GM19239 (cell line): ENCODE measurements around the gene CTBP2.

Experiments used
- DNase-seq: peaks from one replicate; pipeline ENCODE4 v3.0.0; 2011; ENCODE audit warnings: low spot score; ENCODE audit not compliant: insufficient read length
- FAIRE-seq: peaks from 2 replicates; lab custom pipeline; 2011; peaks lifted over from hg19 to GRCh38; lab: Jason Lieb, UNC

CTBP2 gene

GRCh38 chr10:125129076-125129458 lies 31.3 kb downstream of the CTBP2 start:
- FAIRE-seq (no peak), DNase-seq (no peak)

DNA sequence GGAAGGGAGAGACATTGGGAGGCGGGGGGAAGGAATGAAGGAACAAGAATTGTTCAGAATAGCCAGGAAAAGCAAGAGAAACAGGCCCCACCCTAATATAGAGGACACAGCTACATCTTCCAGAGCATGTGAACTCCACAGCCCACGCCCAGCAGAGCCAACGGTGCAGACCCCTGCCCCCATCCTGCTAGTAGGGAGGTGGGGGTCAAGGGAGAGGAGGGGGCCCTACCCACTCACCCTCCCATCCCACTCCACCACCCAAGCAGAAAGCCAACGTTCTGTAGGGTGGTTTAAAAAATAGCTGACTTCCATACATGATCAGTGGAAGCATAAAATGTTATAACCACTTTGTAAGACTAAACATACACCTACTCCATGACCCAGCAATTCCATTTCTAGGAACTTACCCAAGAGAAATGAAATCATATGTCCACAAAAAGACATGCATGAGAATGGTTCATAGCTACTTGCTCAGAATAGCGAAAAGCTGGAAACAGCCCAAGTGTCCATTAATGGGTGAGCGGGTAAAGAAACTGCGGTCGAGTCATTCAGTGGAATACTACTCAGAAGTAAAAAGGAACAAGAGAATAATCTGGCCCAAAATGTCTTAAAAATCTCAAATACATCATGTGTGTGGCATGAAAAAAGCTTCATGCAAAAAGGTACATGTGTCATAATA lies 31.8 kb downstream of the CTBP2 start:
- FAIRE-seq (no peak), DNase-seq (no peak)

- no peak for DNase-seq
- no peak for FAIRE-seq
Observed at GRCh38 chr10:125127986-125128385, 32.4 kb downstream of the CTBP2 start.

DNA sequence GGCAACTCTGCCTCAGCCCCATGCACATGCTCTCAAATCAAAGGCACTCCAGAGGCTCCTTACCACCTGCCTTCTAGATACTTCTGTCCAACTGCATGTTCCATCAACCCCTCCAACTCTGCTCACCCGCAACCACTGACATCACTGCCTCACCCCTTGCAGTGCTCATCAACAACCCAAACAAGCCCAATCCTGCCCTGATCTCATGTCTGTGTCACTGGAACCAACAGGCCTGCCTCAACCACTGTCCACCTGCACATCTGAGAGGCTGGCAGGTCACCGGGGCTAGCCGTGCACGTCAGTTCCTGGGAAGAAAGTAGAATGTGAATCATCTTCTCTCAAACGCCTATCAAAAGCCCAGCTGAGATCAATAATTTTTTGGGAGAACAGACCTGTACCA lies 33.3 kb downstream of the CTBP2 start:
- FAIRE-seq (no peak), DNase-seq (no peak)

DNA sequence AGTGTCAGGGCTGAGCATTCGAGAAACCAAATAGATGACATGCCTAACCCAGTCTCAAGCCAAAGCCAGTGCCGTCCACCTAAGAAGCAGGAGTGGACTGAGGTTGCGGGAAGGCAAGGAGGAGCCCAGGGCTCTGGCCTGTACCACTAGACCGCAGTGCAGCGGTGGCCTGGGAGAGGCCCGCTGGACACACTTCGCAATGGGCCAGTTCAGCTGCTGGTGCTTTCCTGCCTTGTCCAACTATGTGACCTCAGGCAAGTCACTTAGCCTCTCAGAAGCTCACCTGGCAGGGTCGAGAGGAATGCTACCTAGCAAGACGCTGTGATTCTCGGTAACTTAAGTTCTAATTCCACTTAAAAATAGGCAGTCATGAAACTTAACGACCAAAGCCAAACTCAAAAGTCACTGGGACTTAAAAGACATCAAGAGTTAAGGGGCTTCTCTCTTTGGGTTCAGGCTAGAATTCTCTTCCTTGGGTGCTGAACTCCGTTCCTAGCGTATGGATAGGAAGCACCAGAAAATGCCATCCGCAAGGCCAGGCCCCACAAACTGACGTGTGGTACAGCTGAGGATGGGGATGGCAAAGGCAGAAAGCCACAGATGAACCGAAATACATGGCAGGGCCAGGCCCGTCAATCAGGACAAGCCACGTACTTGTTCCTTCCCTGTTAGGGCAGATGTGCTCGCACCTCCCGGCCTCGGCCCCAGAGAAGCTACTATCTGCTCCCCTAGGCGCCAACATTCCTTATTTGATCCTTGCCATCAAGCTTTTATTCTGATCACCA lies 34.2 kb downstream of the CTBP2 start:
- no peak for DNase-seq
- FAIRE-seq = no peak

GRCh38 chr10:125124907-125125306 lies 35.5 kb downstream of the CTBP2 start:
- DNase-seq (no peak), FAIRE-seq (no peak)

GRCh38 chr10:125124115-125124487 lies 36.3 kb downstream of the CTBP2 start:
- FAIRE-seq = no peak
- DNase-seq = no peak

GRCh38 chr10:125123476-125124114 lies 36.8 kb downstream of the CTBP2 start:
- no peak for FAIRE-seq
- no peak for DNase-seq

GRCh38 chr10:125122566-125122965 lies 37.8 kb downstream of the CTBP2 start:
- DNase-seq (no peak), FAIRE-seq (no peak)

DNA sequence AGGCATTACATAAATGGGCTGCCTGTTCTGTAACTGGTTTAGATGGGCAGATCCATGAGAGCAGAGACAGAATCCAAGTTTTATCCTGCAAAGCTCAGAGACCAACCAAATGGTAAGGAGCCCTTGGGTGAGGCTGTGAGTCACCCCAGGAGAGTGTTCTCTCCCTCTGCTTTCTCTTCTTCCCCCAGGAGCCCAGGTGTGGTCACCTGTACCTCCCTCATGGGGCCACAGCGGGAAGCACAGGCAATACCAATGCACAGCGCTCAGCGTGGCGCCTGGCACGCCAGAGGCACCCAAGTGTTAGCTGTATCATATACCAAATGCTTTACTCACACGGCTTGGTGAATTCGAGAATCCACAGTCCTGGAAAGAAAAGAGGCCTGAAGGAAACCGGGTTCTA lies 39.4 kb downstream of the CTBP2 start:
- no peak for DNase-seq
- FAIRE-seq = no peak

DNA sequence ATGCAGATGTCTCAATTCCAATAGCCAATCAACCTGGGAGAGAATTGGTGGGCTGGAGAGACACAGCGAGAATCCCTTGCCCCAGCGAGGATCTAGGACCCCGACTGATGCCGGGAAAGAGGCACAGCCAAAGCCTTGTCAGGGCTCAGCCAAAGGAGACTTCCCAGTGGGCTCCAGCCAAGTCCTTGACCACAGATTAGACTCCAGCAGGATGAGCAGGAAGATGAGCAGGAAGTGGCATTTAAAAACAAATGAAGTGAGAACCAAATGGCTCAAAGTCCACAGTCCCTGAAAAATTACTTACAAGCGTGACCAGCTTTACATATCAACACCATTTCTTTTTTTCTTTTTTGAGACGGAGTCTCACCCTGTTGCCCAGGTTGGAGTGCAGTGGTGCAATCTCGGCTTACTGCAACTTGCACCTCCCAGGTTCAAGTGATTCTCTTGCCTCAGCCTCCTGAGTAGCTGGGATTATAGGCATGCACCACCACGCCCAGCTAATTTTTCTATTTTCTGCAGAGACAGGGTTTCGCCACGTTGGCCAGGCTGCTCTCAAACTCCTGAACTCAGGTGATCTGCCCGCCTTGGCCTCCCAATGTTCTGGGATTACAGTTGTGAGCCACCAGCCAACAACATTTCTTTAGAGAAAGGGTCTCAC lies 40.2 kb downstream of the CTBP2 start:
- FAIRE-seq (no peak), DNase-seq (no peak)

- no peak for FAIRE-seq
Observed at GRCh38 chr10:125118701-125119100, 41.7 kb downstream of the CTBP2 start.

DNA sequence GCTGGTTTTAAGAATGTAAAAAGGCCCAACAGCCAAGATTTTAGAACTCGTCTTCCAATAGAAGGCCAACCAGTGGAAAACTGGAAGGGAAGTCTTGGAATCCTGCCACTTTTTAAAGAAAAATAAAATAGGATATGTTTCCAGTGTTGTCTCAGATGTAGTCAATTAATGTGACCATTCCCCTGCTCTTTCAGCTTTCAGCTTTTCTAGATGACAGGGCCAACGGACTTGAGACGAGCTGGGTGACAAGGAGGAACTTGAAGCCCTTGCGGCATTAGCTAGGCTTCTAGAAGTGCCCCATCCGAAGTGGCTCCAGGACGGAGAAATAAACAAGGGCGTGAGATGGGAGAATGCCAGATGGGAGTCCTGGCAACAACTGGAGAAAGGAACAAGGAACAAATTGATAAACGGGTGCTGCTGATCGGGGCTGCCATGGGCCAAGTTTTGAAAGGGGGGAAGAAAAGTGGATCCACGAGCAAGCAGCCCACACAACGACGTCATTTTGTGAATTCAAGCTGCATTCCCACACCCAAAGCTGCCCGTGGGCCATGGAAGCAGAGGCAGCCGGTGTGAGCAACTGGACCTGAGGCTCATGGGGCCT lies 42.3 kb downstream of the CTBP2 start:
- FAIRE-seq = no peak
- DNase-seq = no peak

More at GRCh38 chr10:125118701-125119100, 41.7 kb downstream of the CTBP2 start:
- DNase-seq = no peak

DNA sequence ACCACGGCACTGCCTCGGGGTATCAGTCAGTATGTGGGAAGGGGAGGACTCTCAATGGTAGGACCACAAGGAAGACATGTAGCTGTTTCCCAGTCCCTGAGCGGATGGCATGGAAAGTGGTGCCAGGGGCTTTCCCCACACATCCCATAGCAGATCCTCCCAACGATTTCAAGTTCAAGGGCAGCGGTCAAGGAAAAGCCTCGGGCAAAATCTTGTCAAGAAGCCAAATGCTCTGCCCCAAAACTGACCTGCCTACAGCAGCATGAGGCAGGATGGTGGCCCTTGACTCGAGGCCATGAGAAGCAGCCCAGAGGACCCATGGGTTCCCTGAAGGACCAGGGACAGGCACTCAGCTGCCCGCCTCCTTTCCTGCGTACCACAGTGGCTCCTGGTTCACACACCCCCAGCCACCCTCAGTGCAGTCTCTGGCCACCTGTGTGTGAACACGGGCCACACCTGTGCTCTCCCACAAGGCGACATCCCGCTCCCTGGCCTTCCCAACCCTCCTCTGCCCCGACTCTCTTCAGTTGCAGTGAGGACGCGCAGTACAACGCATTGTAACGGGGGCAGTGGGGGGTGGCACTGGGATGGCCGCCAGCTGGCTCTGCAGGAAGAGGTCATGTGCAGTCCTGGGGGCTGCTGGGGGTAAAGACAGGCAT lies 43.6 kb downstream of the CTBP2 start:
- FAIRE-seq (no peak), DNase-seq (no peak)

- DNase-seq (no peak), FAIRE-seq (no peak)
Observed at GRCh38 chr10:125116041-125116649, 44.2 kb downstream of the CTBP2 start.

GRCh38 chr10:125115409-125115808 lies 45.0 kb downstream of the CTBP2 start:
- DNase-seq = no peak
- FAIRE-seq = no peak

DNA sequence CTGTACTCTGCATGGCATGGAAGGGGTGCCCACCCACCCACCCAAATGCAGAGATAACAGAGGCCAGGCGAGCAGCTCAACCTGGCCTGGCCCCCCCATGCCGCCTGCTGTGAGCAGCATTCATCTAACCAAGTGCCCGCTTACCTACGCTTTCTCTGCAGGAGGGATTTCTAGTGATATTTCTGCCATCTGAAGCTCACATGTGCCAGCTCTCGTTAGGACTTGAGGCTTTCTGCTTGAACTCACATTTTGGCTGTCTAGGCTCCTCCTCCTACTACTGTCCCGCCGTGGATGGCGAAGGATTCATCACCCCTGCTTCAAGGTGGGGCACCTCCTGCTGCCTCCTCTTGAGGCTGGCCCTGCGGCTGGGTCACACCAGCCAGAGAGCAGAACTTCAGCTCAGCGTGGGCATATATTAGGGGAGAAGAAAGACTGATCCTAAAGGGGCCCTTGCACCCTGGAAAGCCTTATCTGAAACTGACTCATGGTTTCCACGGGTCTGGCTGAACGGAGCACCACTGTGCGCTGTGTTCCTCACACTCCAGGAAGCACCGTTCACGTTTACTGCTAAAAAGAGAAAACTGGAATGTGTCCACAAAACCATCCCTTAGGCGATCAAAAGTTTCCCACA lies 45.5 kb downstream of the CTBP2 start:
- no peak for DNase-seq
- no peak for FAIRE-seq

- no peak for FAIRE-seq
- DNase-seq = no peak
Observed at GRCh38 chr10:125113691-125114371, 46.5 kb downstream of the CTBP2 start.
